C1 segment of cervical spinal cord (tissue), 14 donors: ENCODE measurements around the gene ASTE1.
"Not testable (repeated sequence)": the region's sequence is repeated elsewhere in the genome, so short reads cannot be mapped to it uniquely, and the experiment has no call there.

Experiments used
- DNase-seq, 14 donors: peaks; one replicate each; lab custom pipeline; 2025; lab: John Stamatoyannopoulos, UW

Gene ASTE1

GRCh38 chr3:131008326-131008725 lies 18.3 kb downstream of the ASTE1 start:
- no peak for DNase-seq

DNA sequence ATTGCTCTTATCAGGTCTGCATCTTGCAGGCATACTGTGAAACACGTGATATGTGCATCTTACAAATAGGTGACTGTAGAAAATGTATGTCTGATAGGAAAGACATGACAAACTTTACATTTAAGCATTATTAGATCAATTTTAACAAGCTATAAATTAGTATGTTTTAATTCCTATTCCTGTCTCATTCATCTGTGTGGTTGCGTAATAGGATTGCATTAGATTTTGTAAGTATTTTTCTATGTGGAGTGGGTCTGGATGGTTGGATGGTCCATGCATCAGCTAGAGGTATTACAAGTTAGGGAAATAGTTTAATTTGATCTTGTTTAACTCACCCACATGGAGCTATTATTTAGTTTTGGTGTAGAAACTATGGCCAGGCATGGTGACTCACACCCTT lies 18.8 kb downstream of the ASTE1 start:
- no peak for DNase-seq

GRCh38 chr3:131007256-131007655 lies 19.4 kb downstream of the ASTE1 start:
- DNase-seq: no peak

GRCh38 chr3:131004603-131005002 lies 22.0 kb downstream of the ASTE1 start:
- no peak for DNase-seq

- no peak for DNase-seq
Measured at GRCh38 chr3:131001071-131001470, 25.6 kb downstream of the ASTE1 start.

- no peak for DNase-seq
Measured at GRCh38 chr3:130997289-130997688, 29.3 kb downstream of the ASTE1 start.

- DNase-seq: no peak
Measured at GRCh38 chr3:130992344-130992743, 34.3 kb downstream of the ASTE1 start.

GRCh38 chr3:130991126-130991525 lies 35.5 kb downstream of the ASTE1 start:
- no peak for DNase-seq

DNA sequence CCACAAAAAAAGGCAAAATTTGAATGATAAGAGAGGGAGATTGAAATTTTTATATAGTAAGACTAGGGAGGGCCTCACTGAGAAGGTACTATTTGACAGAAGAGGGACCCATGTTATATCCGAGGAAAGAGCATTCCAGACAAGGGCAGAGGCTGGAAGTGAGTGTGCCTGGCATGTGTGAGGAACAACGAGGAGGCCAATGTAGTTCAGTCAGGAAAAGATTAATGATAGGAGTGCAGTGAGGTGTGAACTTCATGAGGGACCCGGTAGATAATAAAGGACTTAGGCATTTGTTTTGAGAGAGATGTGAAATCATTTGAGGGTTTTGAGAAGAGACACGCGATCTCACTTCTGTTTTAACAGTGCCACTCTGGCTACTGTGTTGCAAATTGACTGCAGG lies 36.3 kb downstream of the ASTE1 start:
- no peak for DNase-seq

DNA sequence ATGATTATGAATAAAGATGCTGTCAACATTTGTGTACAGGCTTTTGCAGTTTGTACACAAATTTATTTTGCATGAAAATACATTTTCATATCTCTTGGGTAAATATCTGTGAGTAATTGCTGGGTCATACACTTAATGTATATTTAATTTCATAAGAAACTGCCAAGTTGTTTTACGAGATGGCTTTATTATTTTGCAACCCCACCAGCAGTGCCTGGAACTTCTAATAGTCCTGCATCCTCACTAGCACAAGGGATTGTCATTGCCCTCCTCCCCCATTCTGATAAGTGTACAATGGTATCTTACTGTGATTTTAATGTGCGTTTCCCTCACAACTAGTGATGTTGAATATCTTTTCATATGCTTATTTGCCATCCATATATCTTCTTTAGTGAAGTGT lies 45.2 kb downstream of the ASTE1 start:
- DNase-seq: no peak

DNA sequence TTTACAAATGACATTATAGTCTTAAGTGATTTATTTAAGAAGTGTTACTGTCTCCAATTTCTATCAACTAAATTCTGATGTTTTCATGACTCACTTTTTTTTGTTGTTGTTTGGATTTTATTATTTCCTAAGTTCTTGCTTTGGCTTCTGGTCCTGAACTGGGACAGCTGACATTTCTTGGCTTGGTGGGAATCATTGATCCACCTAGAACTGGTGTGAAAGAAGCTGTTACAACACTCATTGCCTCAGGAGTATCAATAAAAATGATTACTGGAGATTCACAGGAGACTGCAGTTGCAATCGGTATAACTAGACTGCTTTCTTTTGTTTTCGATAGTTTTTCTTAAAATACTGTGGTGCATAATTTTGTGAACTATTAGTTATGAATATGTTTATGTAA lies 47.5 kb downstream of the ASTE1 start:
- DNase-seq: no peak

DNA sequence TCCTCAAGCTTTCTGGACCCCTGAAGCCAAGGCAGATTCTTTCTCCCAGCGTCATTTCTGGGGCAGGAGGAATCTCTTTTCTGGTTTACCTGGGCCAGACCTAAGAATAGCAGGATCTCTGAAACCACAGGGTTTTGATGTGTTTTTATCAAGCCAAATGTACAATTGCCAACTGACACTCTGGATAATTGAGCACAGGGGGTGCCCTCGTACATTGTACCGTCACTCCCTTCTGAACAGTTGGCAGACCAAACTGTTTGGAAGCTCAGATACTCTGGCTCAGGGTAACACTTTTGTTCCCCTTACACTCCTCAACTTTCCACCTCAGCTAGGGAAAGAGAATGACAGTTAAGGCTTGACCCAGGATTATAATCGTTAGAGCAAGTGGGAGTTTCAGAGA lies 49.9 kb downstream of the ASTE1 start:
- peak in 2 of 14 donors; percentile 5 to 87 for DNase-seq

- no peak for DNase-seq
Measured at GRCh38 chr3:130975251-130975650, 51.4 kb downstream of the ASTE1 start.

GRCh38 chr3:130974201-130974600 lies 52.4 kb downstream of the ASTE1 start:
- DNase-seq: peak in 2 of 14 donors; percentile 4 to 94

GRCh38 chr3:130973406-130973805 lies 53.2 kb downstream of the ASTE1 start:
- DNase-seq: no peak

DNA sequence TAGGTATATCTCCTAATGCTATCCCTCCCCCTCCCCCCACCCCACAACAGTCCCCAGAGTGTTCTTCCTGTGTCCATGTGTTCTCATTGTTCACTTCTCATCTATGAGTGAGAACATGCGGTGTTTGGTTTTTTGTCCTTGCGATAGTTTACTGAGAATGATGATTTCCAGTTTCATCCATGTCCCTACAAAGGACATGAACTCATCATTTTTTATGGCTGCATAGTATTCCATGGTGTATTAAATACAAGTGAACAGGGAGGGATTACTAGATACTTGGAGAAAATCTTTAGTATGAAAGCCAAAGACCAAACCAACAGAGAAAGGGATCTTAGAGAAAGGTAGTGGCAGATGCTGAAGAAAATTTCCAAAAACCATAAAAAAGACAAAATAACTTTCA lies 54.0 kb downstream of the ASTE1 start:
- not testable (repeated sequence) for DNase-seq

- DNase-seq: no peak
Measured at GRCh38 chr3:130971208-130971607, 55.4 kb downstream of the ASTE1 start.

DNA sequence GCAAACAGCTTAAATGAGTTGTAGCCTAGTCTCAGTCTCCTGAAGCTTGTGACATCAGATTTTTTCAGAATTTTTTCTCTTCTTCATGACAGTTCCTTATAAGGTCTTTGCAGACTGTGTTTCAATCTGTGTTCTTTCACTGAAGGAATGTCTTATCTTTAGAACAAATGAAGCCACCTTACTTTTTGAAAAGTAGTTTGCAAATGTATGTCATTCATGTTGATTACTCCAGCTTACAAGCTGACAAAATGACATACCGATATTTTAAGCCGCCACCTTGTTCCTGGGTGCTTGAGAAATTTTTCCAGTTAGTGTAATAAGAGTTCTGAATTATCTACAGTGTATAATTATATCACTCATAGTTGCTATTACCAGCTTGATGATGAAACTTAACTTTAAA lies 57.0 kb downstream of the ASTE1 start:
- no peak for DNase-seq

DNA sequence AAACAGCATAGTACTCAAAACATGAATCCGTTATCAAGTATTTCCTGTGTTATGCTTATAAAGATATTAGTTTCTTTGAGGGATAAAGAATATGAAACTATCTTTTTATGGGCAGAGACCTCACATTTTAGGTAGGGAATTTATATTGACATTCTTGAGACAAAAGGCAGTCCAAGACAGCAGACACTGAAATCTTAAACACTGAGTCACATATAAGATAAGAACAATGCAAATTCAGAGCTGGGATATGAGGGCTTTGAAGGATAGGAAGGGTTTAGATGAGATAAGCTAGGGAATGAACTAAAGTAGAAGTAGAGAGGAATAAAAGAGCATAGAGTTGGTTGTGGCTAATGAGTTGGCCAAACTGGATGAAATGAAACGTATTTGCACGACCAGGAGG lies 58.4 kb downstream of the ASTE1 start:
- DNase-seq: no peak

DNA sequence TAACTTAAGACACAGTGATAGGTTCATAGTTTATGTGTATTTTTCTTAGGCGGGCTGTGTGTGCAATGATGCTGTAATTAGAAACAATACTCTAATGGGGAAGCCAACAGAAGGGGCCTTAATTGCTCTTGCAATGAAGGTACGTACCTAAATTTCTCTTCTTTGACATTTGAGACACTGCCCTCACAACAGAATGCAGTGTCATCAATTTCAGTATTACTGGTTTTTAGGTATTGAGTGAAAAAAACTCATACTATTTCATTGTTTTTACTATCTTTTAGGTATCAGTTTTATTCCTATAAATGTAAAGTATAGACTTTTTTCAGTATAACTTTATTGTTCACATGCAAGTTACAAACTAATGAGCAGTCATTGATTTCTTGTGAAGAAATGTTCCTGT lies 59.3 kb downstream of the ASTE1 start:
- DNase-seq: no peak

GRCh38 chr3:130963878-130964277 lies 62.7 kb downstream of the ASTE1 start:
- DNase-seq: peak in 1 of 14 donors; percentile 6
